G401.6 (cell line): ENCODE results near the gene PLCE1.

Experiments used
- FAIRE-seq: peaks from 2 replicates; lab custom pipeline; 2012; peaks lifted over from hg19 to GRCh38; lab: Jason Lieb, UNC

Gene PLCE1

DNA sequence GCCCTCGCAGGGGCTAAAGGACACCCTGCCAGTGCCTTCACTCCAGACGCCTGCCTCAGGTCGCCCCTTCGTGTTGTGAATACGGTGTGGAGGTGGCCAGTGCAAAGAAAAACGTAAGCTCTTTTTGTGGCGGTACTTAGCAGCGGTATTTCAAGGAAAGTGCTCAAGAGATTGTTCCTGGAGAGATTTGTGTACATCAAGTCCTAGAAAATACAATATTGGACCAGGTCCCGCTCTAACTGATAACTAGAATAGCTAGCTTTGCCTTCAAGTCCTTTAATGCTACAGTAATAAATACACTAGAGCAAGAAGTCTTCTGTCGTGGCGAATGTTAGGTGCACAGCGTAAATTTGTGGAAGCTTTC is 689 bp downstream of the PLCE1 start:
- no peak for FAIRE-seq

DNA sequence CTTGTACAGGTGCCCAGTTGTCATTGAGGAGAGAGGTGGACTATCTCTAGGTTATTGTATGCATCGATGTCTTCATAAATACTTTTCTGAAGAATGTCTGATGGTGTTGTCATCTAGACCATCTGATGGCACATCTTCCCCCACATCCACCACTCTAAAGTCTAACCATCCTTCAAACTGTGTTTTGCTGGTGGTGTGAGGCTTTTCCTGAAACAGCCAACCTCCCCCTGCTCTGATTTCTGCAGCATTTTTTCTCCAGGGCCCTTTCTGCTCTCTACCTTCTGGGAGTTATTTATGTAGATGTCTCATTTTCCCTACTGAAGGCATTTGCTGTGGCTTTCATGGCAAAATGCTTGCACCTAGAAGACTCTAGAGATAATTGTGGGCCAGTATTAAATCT is 1.5 kb downstream of the PLCE1 start:
- no peak for FAIRE-seq

DNA sequence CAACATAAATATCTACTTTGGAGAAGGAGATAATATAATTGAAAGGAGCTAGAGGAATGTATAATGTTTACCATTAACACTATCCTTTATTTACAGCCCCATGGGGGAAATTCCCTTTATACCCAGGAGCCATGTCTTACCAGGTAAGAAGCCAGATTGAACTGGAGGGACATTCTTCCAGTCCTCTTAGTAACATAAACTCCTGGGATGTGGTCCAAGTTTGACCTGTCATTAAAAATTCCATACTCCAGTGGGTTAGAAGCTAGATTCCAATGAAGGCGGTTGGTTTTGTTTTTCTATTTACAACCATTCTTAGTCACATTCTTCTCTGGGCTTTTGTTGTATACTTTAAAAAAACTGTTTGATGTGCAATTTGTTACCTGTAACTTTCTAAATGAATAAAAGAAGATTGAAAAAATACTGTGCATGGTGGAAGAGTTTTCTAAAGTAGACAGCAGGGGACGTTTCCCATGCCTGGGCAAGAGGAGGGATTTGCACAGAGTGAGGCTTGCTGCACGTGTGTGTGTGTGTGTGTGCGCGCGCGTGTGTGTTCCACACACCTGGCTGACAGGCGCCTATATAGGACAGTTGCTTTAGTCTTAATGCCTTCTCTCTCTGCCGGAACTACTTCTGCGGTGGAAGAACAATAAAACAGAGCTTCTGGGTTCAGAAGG is 2.0 kb downstream of the PLCE1 start:
- FAIRE-seq: no peak

DNA sequence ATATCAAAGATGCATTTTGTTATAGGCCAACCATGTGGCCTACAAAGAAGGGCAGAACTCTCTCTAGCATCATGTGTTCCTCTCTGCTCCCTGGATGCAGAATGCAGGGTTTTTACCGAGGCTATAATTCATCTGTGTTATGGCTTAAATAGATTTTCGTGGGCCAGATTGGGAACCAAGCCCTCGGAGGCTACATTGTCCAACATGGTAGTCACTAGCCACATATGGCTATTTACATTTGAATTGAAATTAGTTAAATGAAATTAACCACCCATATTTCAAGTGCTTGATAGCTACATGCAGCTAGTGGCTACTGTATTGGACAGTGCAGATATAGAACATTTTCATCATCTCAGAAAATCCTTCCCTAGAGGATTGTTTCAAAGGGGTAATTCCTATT is 2.8 kb downstream of the PLCE1 start:
- FAIRE-seq: no peak

DNA sequence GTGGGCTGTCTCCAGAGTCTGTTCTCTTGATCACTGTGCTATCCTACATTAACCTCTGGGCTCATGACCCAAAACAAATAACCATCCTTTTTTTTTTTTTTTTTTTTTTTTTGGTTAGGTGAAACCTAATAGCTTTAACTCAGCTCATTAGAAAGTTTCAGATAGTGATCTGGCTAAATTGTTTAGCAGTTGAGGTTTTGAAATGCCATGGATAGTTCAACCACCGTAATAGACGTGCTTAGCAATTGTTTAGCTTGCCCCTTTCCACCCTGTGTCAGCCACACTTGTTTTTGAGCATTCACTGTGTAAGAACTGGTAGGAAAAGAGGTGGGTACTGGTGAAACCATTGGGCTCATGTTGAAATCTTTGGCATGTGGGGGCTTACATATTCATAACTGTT is 3.8 kb downstream of the PLCE1 start:
- FAIRE-seq: no peak

DNA sequence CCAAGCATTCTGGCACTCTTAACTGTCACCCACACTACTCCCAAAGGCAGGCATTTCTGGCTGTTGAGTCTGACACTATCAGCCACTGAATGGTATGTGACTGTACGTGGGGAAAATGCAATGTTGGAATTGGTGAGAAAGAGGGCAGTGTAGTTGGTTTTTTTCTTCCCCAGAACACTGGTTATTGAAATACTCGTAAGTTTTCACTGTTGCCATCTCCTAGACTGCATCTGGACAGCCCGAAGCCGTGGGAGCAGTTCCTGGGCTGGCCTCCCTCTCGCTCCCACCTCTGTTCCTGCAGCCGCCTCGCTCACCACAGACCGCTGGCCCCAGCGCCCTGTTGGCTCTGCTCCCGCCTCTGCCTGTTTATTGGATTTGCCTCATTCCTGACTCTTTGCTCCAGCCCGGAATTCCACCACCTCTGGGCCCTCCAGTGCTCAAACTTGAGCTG is 5.7 kb downstream of the PLCE1 start:
- no peak for FAIRE-seq

DNA sequence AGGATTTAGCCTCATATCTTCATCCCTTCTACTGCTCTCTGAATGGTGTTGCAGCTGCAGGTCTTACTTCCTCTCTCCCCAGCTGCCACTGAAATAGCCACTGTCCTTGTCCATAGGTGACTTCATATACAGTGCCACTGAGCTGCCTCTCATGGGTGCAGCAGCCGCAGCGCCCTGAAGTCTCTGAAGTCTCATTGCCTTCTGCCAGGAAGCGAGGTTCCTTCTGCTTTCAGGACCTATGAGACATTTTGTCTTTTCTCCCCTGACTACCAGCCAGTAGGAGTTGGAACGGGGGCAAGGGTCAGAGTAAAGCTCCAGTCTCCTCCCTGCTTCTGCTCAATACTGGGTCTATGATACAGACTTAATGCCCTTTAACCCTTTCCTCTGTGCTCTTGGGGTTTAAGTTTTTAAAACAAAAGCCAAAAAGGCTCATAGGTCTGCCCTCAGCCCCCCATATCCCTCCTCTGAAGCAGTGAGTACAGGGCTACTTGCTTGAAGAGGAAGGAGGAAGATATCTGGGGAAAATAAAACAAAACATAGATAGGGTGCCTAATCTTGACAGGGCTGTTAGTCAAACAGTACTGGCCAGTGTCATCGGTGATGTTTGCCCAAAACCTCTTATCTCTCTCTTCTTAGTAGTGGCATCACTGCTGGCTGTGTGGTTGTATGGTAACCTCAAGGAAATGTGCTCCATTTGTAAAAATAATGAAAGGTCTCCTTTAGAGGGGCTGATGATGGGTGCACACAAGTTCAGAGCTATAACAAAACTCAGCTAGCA is 7.1 kb downstream of the PLCE1 start:
- no peak for FAIRE-seq

DNA sequence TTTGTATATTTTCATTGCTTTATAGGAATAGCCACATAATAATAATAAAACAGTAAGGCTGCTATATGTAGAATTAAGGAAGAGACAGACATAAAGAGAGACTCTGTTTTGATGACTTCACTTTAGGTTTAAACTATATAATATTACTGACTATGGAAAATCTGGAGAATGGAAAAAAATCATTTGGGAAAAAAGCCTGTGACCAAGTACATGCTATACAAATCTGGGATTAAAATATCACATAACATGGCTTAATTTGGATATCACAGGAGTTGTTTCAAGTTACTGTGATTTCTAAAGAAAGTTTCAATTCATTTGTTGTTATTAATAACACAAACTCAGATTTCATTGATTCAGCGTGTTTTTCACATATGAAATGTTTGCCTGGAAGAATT is 7.7 kb downstream of the PLCE1 start:
- FAIRE-seq: no peak

DNA sequence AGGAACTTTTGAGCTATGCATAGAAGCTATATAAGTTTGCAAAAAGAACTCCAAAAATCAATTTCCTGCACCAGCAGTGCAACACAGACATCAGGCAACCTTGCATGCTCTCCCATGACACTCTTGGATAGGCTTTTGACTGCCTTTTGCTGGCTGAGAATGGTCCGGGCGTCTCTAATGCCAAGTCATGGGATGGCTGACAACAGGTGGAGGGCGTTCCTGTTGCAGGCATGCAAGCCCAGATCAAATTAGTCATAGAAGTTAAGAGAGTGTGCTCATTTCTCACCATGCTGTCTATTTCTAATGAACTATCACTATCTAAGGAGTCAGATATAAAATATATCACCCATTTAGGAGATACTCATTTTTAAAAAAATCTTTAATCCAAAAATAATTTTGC is 8.4 kb downstream of the PLCE1 start:
- no peak for FAIRE-seq

DNA sequence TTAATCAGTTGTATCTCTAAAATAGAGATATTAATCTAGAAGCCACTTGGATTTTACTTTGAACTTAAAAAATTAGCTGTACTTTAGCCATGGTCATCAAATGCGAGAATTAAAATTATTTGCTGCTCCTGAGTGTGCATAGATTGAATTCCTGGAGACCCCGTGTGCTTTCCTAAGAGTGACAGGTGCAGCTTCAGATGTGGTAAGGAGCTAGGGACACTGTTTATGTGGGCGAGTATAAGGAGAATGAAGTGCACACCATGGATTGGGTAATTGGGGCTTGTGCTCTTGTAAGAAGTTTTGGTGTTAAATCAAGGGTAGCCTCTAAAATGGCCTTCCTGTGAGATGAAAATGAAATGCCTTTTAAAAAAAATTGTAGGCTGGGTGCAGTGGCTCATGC is 9.8 kb downstream of the PLCE1 start:
- no peak for FAIRE-seq

DNA sequence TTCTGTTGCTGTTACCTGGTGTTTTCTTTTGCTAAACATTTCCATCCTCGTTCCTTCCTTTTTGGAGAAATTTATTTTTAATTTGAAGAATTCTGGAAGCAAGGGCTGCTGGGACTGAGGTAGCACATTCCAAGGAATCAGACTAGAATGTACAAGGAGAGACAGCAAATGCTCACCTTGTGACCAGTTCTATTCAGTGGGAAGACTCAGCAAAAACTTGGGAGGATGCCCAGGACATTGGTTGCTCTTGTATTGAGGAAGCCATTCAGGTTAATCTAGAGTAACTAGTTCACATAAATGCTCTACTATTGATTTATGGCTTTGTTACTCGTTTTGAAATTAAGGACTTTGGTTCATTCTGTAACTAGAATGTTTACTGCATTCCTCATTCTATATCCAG is 11.3 kb downstream of the PLCE1 start:
- FAIRE-seq: no peak

DNA sequence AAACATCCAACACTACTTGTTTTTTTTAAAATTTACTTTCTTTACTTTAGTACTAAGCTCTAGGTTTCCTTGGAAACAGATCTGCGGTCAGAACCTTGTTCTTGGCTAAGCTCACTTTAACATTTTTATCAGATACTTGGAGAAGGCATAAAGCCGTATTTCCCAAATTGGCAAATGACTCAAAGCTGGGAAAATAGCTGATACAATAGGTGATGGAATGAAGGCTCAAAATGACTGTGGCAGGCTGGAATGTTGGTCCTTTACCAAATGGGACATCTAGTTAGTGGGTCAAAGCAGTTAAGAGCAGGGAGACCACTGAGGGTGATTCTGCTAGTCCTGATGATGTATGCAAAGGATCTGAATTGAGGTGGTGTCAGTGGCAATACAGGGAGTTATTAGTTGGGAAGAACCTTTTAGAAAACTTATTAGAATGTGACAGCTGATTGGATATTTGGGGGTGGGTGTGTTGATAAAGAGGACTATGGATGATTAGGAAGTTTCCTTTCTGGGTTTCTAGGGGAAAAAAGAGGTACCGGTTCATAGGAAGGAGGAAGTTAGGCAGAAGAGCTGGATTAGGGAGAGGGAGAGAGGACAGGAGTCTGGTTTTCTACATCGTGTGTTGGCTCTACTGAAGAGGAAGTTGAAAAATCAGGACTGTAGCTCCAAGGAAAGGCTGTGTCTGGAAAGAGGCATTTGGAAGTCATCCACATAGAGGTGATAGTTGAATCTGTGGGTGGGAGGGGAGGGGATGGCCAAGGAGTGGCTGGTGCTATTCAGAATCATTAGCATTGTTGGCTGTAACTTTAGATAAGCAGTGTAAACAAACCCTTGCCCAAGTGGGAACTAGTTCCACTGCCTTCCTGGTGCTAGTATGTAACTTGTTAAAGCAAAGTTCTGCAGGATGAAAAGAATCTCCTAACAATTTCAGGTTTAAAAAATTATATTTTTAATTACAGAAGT is 13.1 kb downstream of the PLCE1 start:
- FAIRE-seq: no peak

DNA sequence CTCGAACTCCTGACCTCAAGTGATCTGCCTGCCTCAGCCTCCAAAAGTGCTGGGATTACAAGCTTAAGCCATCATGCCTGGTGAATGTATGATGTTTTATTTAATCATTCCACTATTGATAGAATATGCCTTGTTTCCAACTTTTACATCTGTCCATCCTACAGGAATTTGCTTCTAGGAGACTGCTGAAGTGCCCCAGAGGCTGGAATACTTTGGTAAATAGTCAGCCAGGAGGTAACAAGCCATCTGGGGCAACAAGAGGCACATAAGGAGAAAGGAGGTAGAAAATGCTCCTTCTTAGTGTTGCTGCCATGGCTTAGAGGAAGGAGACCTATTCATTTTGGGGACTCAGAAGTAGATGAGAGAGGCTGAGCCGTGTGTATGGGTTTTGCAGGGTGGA is 14.8 kb downstream of the PLCE1 start:
- no peak for FAIRE-seq

DNA sequence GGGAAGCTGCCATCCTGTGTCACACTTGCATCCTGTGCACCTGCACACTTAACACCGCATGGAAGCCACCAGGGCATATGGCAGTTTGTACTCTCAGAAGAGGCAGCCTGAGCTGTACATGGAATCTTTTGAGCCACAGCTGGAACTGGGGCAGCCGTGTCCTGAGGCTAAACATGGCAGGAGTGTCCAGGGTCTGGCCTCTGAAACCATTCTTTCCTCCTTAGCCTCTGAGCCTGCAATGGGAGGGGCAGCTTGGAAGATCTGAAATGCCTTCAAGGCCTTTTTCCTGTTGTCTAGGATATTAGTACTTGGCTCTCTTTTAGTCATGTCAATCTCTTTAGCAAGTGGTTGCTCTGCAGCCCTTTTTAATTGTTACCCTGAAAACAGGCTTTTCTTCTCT is 16.4 kb downstream of the PLCE1 start:
- no peak for FAIRE-seq

DNA sequence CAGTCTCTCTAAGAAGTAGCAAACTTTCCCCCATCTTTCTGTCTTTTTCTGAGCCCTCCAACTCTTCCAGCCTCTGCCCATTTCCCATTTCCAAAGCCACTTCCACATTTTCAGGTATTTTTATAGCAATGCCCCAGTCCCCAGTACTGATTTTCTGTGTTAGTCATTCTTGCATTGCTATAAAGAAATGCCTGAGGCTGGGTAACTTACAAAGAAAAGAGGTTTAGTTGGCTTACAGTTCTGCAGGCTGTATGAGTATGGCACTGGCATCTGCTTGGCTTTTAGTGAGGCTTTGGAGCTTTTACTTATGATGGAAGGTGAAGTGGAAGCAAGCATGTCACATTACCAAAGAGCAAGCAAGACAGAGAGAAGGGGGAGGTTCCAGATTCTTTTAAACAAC is 17.2 kb downstream of the PLCE1 start:
- FAIRE-seq: no peak

DNA sequence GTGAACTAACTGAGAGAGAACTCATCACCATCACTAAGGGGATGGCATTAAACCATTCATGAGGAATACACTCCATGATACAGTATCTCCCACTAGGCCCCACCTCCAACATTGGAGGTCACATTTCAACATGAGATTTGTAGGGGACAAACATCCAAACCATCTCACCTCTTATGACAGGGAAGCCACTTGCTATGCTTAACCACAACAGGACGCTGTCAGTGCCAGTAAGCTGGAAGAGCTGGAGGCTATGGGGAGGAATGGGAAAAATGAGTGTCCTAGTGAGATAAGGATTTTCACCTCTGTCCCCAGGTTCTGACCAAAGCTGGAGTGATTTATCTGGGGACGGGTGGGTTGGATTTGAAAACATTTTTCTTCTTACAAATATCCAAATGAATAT is 17.6 kb downstream of the PLCE1 start:
- no peak for FAIRE-seq

DNA sequence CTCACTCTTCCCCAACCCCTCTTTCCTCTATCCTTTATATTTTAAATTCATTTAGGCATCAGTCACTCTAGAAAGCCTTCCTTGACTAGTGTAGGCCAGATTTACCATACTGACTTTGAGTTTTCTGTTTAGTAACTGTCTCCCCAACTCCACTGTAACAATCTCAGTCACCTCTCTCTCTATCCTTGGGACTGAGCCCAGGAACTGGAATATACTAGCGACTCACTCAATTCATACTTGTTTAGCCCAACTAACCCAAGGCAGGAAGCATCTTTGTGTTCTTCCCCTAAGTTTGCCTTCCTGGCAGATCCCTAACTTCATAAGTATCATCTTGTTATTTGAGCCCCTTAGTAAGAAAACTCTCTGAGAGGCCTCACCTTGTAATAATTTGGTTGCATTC is 19.1 kb downstream of the PLCE1 start:
- FAIRE-seq: no peak

DNA sequence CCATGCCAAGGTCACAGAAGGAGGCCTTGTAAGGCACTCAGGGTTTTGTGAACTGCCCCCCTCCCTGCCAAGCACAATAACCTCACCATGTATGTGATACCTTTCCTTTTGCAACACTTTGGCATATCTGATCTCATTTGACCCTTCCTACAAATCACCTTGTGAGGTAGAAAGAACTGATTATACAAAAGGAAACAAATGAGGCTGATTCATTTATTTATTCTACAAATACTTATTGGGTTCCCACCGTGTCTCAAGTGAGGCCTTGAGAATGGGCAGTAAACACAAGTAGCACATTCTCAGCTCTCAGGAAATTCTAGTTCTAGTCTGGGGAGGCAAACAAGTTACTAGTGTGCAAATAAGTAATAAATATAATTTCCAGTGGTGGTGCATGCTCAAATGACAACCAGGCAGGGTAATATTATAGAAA is 19.6 kb downstream of the PLCE1 start:
- FAIRE-seq: no peak

DNA sequence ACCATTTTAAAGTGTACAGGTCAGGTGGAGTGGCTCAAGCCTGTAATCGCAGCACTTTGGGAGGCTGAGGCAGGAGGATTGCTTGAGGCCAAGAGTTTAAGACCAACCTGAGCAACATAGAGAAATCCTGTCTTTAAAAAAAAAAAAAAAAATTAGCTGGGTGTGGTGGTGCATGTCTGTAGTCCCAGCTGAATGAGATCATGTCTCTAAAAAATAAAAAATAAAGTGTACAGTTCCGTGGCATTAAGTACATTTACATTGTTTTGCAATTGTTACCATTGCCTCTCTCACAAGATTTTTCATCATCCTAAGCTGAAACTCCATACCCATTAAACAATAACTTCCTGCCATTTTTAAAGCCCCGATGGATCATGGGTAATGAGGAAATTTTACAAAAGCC is 20.6 kb downstream of the PLCE1 start:
- FAIRE-seq: no peak

DNA sequence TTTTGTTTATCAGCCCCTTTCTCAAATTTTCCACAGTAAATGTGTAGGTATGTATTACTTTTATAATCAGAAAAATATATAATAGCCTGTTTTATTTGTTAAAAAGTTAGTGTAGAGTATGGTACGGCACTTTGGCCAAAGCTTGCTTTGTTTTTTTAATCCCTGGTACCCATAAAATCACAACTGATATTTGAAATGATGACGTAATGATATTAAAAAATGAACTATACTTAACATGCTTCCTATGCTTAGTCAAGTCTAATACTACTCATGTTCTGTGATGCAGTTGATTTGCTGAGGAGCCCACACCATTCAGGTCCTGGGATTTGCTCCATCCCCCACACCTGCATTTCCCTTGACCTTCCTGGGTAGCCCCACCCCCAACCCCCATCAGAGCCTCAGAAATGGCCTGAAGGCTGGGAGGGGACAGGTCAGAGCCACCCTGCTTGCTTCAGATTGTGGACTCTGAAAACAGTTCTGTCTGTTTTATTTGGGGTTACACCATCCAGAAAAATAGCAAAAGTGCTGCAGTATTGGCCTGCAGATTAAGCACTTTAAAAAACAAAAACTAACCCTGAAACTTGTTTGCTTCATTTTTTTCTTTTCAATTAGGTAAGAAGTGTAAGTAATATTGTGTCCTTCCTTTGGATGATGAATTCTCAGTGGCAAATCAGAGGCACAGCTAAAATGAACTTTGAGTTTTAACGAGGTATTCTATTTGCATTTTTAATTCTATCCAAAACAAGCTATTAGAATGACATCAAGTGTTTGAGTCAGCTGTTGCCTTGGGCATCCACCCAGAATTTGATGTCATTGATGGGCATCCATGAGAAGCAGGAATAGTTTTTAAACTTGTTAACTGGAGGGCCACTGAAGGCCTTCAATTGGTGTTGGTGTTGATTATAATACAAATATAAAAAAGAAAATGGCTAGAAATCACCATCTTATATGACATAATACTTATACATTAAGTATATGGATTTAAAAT is 23.3 kb downstream of the PLCE1 start:
- FAIRE-seq: no peak

DNA sequence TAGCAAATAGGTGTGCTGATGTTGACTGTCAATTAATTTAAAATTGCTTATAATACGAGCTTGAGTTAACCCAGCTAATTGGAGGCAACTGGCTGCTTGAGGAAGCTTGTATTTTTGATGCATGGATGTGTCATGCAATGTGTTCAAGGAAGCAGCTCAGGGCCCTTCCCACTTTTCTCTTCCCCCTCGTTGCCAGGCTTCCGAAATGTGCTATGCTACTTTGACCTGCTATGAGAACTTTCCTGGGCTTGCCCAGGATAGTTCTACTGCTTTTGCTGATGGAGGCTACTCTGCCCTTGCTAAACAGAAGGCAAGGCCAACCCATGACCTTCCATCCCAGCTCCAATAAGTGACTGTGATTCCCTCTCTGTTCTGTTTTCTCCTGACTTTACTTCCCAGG is 24.4 kb downstream of the PLCE1 start:
- no peak for FAIRE-seq

DNA sequence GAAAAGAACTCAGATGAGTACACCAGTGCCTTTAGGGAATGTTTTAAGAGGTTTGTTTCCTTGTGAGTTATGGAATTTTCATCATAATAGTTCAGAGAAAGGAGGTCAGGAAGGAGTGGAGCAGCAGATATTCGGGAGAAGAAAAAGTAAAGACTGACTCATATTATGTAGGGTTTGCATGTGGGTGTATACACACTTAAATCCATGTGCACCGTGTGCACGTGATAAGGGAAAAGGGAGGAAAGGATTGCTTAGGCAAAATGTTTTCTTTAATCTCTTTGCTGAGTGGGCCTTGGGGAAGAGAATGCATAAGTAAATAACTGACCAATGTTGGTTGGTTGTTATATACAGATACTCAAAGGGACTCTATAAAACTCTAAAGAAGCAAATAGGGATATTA is 30.2 kb downstream of the PLCE1 start:
- FAIRE-seq: no peak
